HEK293 (cell line): ENCODE results near the gene CYP27C1.

Experiments
- CTCF ChIA-PET: fragments of 350-600 bp; formaldehyde crosslinking; extraction: SDS; loops from one replicate; lab custom pipeline; 2021; ENCODE audit warnings: antibody characterized with exemption; lab: Yijun Ruan, JAX
- POLR2A ChIA-PET: fragments of 300-600 bp; formaldehyde crosslinking; extraction: SDS; loops from one replicate; lab custom pipeline; 2020; ENCODE audit warnings: antibody characterized with exemption, inconsistent platforms; lab: Yijun Ruan, JAX
- H3K27ac ChIP-seq: fragments of 200-500 bp; sonication (Bioruptor generic); 2 replicates; pipeline ENCODE4 v1.5.1; 2014; ENCODE audit warnings: low read depth, low read length, control low read depth, inconsistent platforms; ENCODE audit errors: extremely low read depth
- H3K36me3 ChIP-seq, 2 experiments: fragments of 200-500 bp in 1 of 2; sonication (Bioruptor generic) in 1 of 2; 1 replicate in 1 of 2; 2 replicates in 1 of 2; pipeline ENCODE4 v1.5.1; 2014 to 2017; ENCODE audit warnings: inconsistent platforms in 2 of 2, low read length in 2 of 2; ENCODE audit not compliant: control insufficient read depth in 2 of 2, insufficient read depth in 1 of 2
- H3K4me1 ChIP-seq: fragments of 200-500 bp; sonication (Bioruptor generic); 2 replicates; pipeline ENCODE4 v1.5.1; 2014; ENCODE audit warnings: mild to moderate bottlenecking, low read length, inconsistent platforms; ENCODE audit not compliant: control insufficient read depth, insufficient read depth
- H3K4me3 ChIP-seq: 2 replicates; pipeline ENCODE4 v1.5.1; 2011; ENCODE audit warnings: low read depth, mild to moderate bottlenecking, control low read depth, low read length, moderate library complexity
- H3K9me3 ChIP-seq: fragments of 200-500 bp; sonication (Bioruptor generic); 2 replicates; pipeline ENCODE4 v1.5.1; 2014; ENCODE audit warnings: low read depth, low read length, inconsistent platforms; ENCODE audit not compliant: control insufficient read depth, insufficient read depth
- BCL11B ChIP-seq: fragments of 450-650 bp; formaldehyde crosslinking; IDR thresholded peaks from 2 replicates; pipeline ENCODE4 v1.5.1; 2016; ENCODE audit warnings: low read depth, missing biosample characterization, missing genetic modification characterization
- IKZF3 ChIP-seq: fragments of 450-650 bp; IDR thresholded peaks from 2 replicates; pipeline ENCODE4 v1.5.0; 2018; ENCODE audit warnings: missing biosample characterization, mild to moderate bottlenecking, missing genetic modification characterization, moderate library complexity
- KLF7 ChIP-seq: fragments of 450-650 bp; formaldehyde crosslinking; IDR thresholded peaks from 2 replicates; pipeline ENCODE4 v1.5.1; 2016; ENCODE audit warnings: missing biosample characterization, missing genetic modification characterization, borderline replicate concordance
- OSR2 ChIP-seq: fragments of 450-650 bp; formaldehyde crosslinking; IDR thresholded peaks from 2 replicates; pipeline ENCODE4 v1.5.1; 2016; ENCODE audit warnings: missing biosample characterization, missing genetic modification characterization
- PRDM1 ChIP-seq: fragments of 450-650 bp; formaldehyde crosslinking; IDR thresholded peaks from 2 replicates; pipeline ENCODE4; 2016; ENCODE audit warnings: missing biosample characterization, missing genetic modification characterization
- RBAK ChIP-seq: fragments of 450-650 bp; formaldehyde crosslinking; IDR thresholded peaks from 2 replicates; pipeline ENCODE4 v1.5.1; 2016; ENCODE audit warnings: missing biosample characterization, missing genetic modification characterization
- ZBTB20 ChIP-seq: fragments of 450-650 bp; formaldehyde crosslinking; IDR thresholded peaks from 2 replicates; pipeline ENCODE4 v1.5.1; 2016; ENCODE audit warnings: missing biosample characterization, missing genetic modification characterization
- ZNF114 ChIP-seq: fragments of 450-650 bp; formaldehyde crosslinking; IDR thresholded peaks from 2 replicates; pipeline ENCODE4 v1.5.0; 2017; ENCODE audit warnings: missing biosample characterization, missing genetic modification characterization
- ZNF16 ChIP-seq: fragments of 450-650 bp; formaldehyde crosslinking; IDR thresholded peaks from 2 replicates; pipeline ENCODE4 v1.5.1; 2016; ENCODE audit warnings: low read depth, missing biosample characterization, missing genetic modification characterization
- ZNF248 ChIP-seq: fragments of 450-650 bp; formaldehyde crosslinking; IDR thresholded peaks from 2 replicates; pipeline ENCODE4 v1.5.1; 2017; ENCODE audit warnings: missing biosample characterization, missing genetic modification characterization
- ZNF311 ChIP-seq: fragments of 450-650 bp; formaldehyde crosslinking; IDR thresholded peaks from 2 replicates; pipeline ENCODE4 v1.5.1; 2017; ENCODE audit warnings: missing biosample characterization, missing genetic modification characterization, borderline replicate concordance
- ZNF391 ChIP-seq: fragments of 450-650 bp; formaldehyde crosslinking; IDR thresholded peaks from 2 replicates; pipeline ENCODE4 v1.5.1; 2016; ENCODE audit warnings: low read depth, missing biosample characterization, missing genetic modification characterization, borderline replicate concordance
- ZNF423 ChIP-seq: fragments of 450-650 bp; formaldehyde crosslinking; IDR thresholded peaks from 2 replicates; pipeline ENCODE4 v1.5.1; 2016; ENCODE audit warnings: missing biosample characterization, missing genetic modification characterization
- ZNF473 ChIP-seq: fragments of 450-650 bp; formaldehyde crosslinking; IDR thresholded peaks from 2 replicates; pipeline ENCODE4 v1.5.1; 2017; ENCODE audit warnings: missing biosample characterization, missing genetic modification characterization
- ZNF518A ChIP-seq: fragments of 450-650 bp; formaldehyde crosslinking; conservative IDR thresholded peaks from 2 replicates; pipeline ENCODE4 v1.5.1; 2016; ENCODE audit warnings: low read depth, missing biosample characterization, missing genetic modification characterization
- ZNF529 ChIP-seq: fragments of 450-650 bp; formaldehyde crosslinking; IDR thresholded peaks from 2 replicates; pipeline ENCODE4 v1.5.1; 2017; ENCODE audit warnings: missing genetic modification characterization, missing biosample characterization; ENCODE audit not compliant: insufficient replicate concordance
- ZNF549 ChIP-seq: fragments of 450-650 bp; IDR thresholded peaks from 2 replicates; pipeline ENCODE4 v1.5.1; 2018; ENCODE audit warnings: missing biosample characterization, missing genetic modification characterization, mild to moderate bottlenecking, inconsistent platforms, moderate library complexity
- ZNF654 ChIP-seq: fragments of 450-650 bp; formaldehyde crosslinking; IDR thresholded peaks from 2 replicates; pipeline ENCODE4 v1.5.1; 2016; ENCODE audit warnings: low read depth, missing biosample characterization, missing genetic modification characterization
- ZNF837 ChIP-seq: fragments of 450-650 bp; formaldehyde crosslinking; IDR thresholded peaks from 2 replicates; pipeline ENCODE4 v1.5.1; 2016; ENCODE audit warnings: missing biosample characterization, missing genetic modification characterization
- ZXDB ChIP-seq: fragments of 450-650 bp; formaldehyde crosslinking; IDR thresholded peaks from 2 replicates; pipeline ENCODE4 v1.5.1; 2016; ENCODE audit warnings: missing biosample characterization, missing genetic modification characterization
- TF ChIP-seq, protein P1 (sequence below): fragments of 450-650 bp; formaldehyde crosslinking; IDR thresholded peaks from 2 replicates; pipeline ENCODE4 v1.5.1; 2016; ENCODE audit warnings: missing biosample characterization, missing genetic modification characterization
- TF ChIP-seq, protein P2 (sequence below): fragments of 450-650 bp; formaldehyde crosslinking; IDR thresholded peaks from 2 replicates; pipeline ENCODE4 v1.5.1; 2016; ENCODE audit warnings: missing biosample characterization, missing genetic modification characterization
- TF ChIP-seq, protein P3 (sequence below): fragments of 450-650 bp; formaldehyde crosslinking; IDR thresholded peaks from 2 replicates; pipeline ENCODE4 v1.5.1; 2016; ENCODE audit warnings: missing biosample characterization, missing genetic modification characterization

The CYP27C1 gene

GRCh38 chr2:127157651-127158485 is 62.2 kb downstream of the CYP27C1 start:
- Histone ChIP-seq H3K27ac (no peak overlapping the region), H3K4me3 (no peak overlapping the region), H3K36me3 (no peaks in the 10 kb centered on the region), H3K9me3 (no peaks in the 10 kb centered on the region), H3K4me1 (no peaks in the 10 kb centered on the region)
- TF ChIP-seq, protein P1, sequence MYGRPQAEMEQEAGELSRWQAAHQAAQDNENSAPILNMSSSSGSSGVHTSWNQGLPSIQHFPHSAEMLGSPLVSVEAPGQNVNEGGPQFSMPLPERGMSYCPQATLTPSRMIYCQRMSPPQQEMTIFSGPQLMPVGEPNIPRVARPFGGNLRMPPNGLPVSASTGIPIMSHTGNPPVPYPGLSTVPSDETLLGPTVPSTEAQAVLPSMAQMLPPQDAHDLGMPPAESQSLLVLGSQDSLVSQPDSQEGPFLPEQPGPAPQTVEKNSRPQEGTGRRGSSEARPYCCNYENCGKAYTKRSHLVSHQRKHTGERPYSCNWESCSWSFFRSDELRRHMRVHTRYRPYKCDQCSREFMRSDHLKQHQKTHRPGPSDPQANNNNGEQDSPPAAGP (tag by site-specific recombination): no peak
- TF ChIP-seq IKZF3 (no peak), ZNF391 (tag by site-specific recombination) (no peak), OSR2 (tag by site-specific recombination) (no peak), ZNF473 (no peak)
- CTCF ChIA-PET: no interaction called here
- POLR2A ChIA-PET: no interaction called here

- H3K4me1 ChIP-seq: no peaks in the 10 kb centered on the region
- ChIA-PET CTCF (interaction anchor here (1.0 kb wide), 1 partner anchor 11 kb away, joined by 3 read pairs; no protein-coding TSS in a partner anchor), POLR2A (no interaction called here)
- no peaks in the 10 kb centered on the region for H3K9me3 ChIP-seq
- H3K27ac ChIP-seq: no peak overlapping the region
- no peak overlapping the region for H3K4me3 ChIP-seq
- no peaks in the 10 kb centered on the region for H3K36me3 ChIP-seq
- no peak for TF ChIP-seq KLF7 (tag by site-specific recombination)
- no peak for TF ChIP-seq ZNF654 (tag by site-specific recombination)
- no peak for TF ChIP-seq ZNF423 (tag by site-specific recombination)
- no peak for TF ChIP-seq ZNF248 (tag by site-specific recombination)
- no peak for TF ChIP-seq ZNF529 (tag by site-specific recombination)
- no peak for TF ChIP-seq RBAK
- TF ChIP-seq, protein P2, sequence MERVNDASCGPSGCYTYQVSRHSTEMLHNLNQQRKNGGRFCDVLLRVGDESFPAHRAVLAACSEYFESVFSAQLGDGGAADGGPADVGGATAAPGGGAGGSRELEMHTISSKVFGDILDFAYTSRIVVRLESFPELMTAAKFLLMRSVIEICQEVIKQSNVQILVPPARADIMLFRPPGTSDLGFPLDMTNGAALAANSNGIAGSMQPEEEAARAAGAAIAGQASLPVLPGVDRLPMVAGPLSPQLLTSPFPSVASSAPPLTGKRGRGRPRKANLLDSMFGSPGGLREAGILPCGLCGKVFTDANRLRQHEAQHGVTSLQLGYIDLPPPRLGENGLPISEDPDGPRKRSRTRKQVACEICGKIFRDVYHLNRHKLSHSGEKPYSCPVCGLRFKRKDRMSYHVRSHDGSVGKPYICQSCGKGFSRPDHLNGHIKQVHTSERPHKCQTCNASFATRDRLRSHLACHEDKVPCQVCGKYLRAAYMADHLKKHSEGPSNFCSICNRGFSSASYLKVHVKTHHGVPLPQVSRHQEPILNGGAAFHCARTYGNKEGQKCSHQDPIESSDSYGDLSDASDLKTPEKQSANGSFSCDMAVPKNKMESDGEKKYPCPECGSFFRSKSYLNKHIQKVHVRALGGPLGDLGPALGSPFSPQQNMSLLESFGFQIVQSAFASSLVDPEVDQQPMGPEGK (tag by site-specific recombination): no peak
- no peak for TF ChIP-seq ZBTB20 (tag by site-specific recombination)
- TF ChIP-seq, protein P3, sequence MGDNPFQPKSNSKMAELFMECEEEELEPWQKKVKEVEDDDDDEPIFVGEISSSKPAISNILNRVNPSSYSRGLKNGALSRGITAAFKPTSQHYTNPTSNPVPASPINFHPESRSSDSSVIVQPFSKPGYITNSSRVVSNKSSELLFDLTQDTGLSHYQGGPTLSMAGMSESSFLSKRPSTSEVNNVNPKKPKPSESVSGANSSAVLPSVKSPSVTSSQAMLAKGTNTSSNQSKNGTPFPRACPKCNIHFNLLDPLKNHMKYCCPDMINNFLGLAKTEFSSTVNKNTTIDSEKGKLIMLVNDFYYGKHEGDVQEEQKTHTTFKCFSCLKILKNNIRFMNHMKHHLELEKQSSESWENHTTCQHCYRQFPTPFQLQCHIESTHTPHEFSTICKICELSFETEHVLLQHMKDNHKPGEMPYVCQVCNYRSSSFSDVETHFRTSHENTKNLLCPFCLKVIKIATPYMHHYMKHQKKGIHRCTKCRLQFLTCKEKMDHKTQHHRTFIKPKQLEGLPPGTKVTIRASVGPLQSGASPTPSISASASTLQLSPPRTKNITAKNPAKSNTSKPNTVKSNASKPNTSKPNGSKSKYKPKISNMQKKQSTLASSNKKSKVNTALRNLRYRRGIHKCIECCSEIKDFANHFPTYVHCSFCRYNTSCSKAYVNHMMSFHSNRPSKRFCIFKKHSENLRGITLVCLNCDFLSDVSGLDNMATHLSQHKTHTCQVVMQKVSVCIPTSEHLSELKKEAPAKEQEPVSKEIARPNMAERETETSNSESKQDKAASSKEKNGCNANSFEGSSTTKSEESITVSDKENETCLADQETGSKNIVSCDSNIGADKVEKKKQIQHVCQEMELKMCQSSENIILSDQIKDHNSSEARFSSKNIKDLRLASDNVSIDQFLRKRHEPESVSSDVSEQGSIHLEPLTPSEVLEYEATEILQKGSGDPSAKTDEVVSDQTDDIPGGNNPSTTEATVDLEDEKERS: no peak
- no peak for TF ChIP-seq BCL11B (tag by site-specific recombination)
- no peak for TF ChIP-seq ZXDB (tag by site-specific recombination)
- no peak for TF ChIP-seq ZNF837
- no peak for TF ChIP-seq ZNF16 (tag by site-specific recombination)
- TF ChIP-seq ZNF311 (tag by site-specific recombination): no peak
- no peak for TF ChIP-seq ZNF518A (tag by site-specific recombination)
- no peak for TF ChIP-seq PRDM1
- TF ChIP-seq ZNF549: no peak
- TF ChIP-seq ZNF114 (tag by site-specific recombination): no peak
Measured at GRCh38 chr2:127157114-127157513, 63.0 kb downstream of the CYP27C1 start.
